ENCODE data around the gene ELMO1. TPM values are rescaled to one million over a fixed set of nuclear protein-coding genes. Genes with fewer than 3 reads are reported as not detected.
A peak's percentile ranks its signal among the peaks of the same experiment; 100 is the strongest.

ELMO1 gene
- total and polyA plus RNA-seq, 2 of the 13 experiments (the other 11 are each of a cell fraction or from before 2014, with no cell fraction given): 0.11 to 0.17 TPM

- peak; percentile 72; the same call in 1 of the 2 replicates for TF ChIP-seq ATF2 (CRISPR knock-in tag; IDR thresholded peaks at IDR 0.05)
- TF ChIP-seq RFXAP (CRISPR knock-in tag; IDR thresholded peaks at IDR 0.05; ENCODE audit: borderline replicate concordance): no peak
- TF ChIP-seq PHF5A (CRISPR knock-in tag; IDR thresholded peaks at IDR 0.05; ENCODE audit: low read depth, unreplicated experiment): peak; percentile 38
- TF ChIP-seq SMARCC2 (IDR thresholded peaks at IDR 0.05): no peak
- no peak for TF ChIP-seq NFAT5 (CRISPR knock-in tag; IDR thresholded peaks at IDR 0.05)
- no peak for TF ChIP-seq FOXP1 (IDR thresholded peaks at IDR 0.05)
- TF ChIP-seq FOXP1 (CRISPR knock-in tag; IDR thresholded peaks at IDR 0.05): peak; percentile 89
- no peak for TF ChIP-seq NCOA5 (CRISPR knock-in tag; IDR thresholded peaks at IDR 0.05)
- TF ChIP-seq GZF1 (CRISPR knock-in tag; IDR thresholded peaks at IDR 0.05): no peak
- no peak for TF ChIP-seq ZNF674 (CRISPR knock-in tag; IDR thresholded peaks at IDR 0.05; ENCODE audit: low read depth)
- TF ChIP-seq ZNF543 (CRISPR knock-in tag; IDR thresholded peaks at IDR 0.05): no peak
- no peak for TF ChIP-seq ZMYM2 (CRISPR knock-in tag; IDR thresholded peaks at IDR 0.05)
- no peak for TF ChIP-seq ZNF224 (CRISPR knock-in tag; IDR thresholded peaks at IDR 0.05)
- TF ChIP-seq TAF1 (CRISPR knock-in tag; IDR thresholded peaks at IDR 0.05): no peak
- 0 out of 2 replicates have a peak, but pooled peaks have one; percentile 32 for TF ChIP-seq ZBTB20 (CRISPR knock-in tag; IDR thresholded peaks at IDR 0.05; ENCODE audit: borderline replicate concordance, low read depth)
- peak; percentile 80 for TF ChIP-seq HINFP (CRISPR knock-in tag; IDR thresholded peaks at IDR 0.05; ENCODE audit: low read depth)
- 0 out of 2 replicates have a peak, but pooled peaks have one; percentile 10 for TF ChIP-seq CTCF (CRISPR knock-in tag; IDR thresholded peaks at IDR 0.05)
- TF ChIP-seq PBX3 (CRISPR knock-in tag; IDR thresholded peaks at IDR 0.05; ENCODE audit: borderline replicate concordance): no peak
- TF ChIP-seq CBX1 (IDR thresholded peaks at IDR 0.05; ENCODE audit: low read depth): no peak
Observed at GRCh38 chr7:36949711-36950600, 498.7 kb downstream of the ELMO1 start (continued).

Measured in HepG2 (cell line).